Tibial nerve (tissue), 3 donors: ENCODE measurements around the gene SEMA3F.

ENCODE experiments used
- CTCF ChIP-seq, 5 experiments: fragments of 200-600 bp in 3 of 5; fragments of 450-650 bp in 2 of 5; sonication (generic) in 3 of 5; IDR thresholded peaks; one replicate each; pipeline ENCODE4 v1.5.1; 2016 to 2019; ENCODE audit warnings: antibody characterized with exemption in 5 of 5, mild to moderate bottlenecking in 3 of 5, moderate library complexity in 2 of 5
- POLR2A ChIP-seq, 2 donors: fragments of 450-650 bp; IDR thresholded peaks; one replicate each; pipeline ENCODE4 v1.6.1; 2017; ENCODE audit warnings: antibody characterized with exemption in 2 of 2, mild to moderate bottlenecking in 2 of 2, moderate library complexity in 2 of 2

GRCh38 chr3:50192689-50193141, 37.6 kb downstream of the SEMA3F start:
- TF ChIP-seq POLR2A (IDR thresholded peaks at IDR 0.05) = no peak
- TF ChIP-seq CTCF (IDR thresholded peaks at IDR 0.05) = peak; percentile 88 to 94 (median 92)
